HT1080 (cell line): ENCODE results near the gene BAMBI. TPM values are rescaled to one million over a fixed set of nuclear protein-coding genes. Genes with fewer than 3 reads are reported as not detected.

Experiments used
- small RNA-seq: library from RNA; depleted of rRNA; stranded (forward); fragments of <200 nt; gene quantifications from one replicate; pipeline ENCODE3, GENCODE V24; 2014
- total RNA-seq: library from RNA; depleted of rRNA; stranded (reverse); fragments of >200 nt; shearing (Covaris generic); gene quantifications from 2 replicates; pipeline ENCODE4 v1.2.3, GENCODE V29; 2014; rRNA removed

BAMBI gene
- total RNA-seq, 1 experiment from 2014 or later = 3.9 TPM

Small RNA genes within 50 kb of the gene (small RNA-seq; reads per million reads assigned to genes)
- gene RNU4ATAC6P (not detected), gene RNU6-1067P (not detected)

Other genes starting within 250 kb of the BAMBI start
- 49.6 and 65.5 TPM in 2 replicates for gene WAC, start 144.4 kb upstream of the BAMBI start, total RNA-seq